Endometrial microvascular endothelial cells (primary cell): ENCODE data around the gene YLPM1. TPM values are rescaled to one million over a fixed set of nuclear protein-coding genes. Genes with fewer than 3 reads are reported as not detected.

Experiments used
- in situ Hi-C: cut with HindIII; loops from 2 replicates; pipeline ENCODE4 v1.10.0; 2017; ENCODE audit warnings: low sequenced_read_pairs, low pct_unique_long_range_greater_than_20kb; ENCODE audit errors: inconsistent ontology term
- total RNA-seq: library from RNA; depleted of rRNA; stranded (reverse); fragments of >200 nt; gene quantifications from one replicate; pipeline ENCODE4 v1.2.3, GENCODE V29; 2015; ENCODE audit errors: inconsistent ontology term

Gene YLPM1
- total RNA-seq, 1 donor from 2014 or later: 24.3 TPM

DNA sequence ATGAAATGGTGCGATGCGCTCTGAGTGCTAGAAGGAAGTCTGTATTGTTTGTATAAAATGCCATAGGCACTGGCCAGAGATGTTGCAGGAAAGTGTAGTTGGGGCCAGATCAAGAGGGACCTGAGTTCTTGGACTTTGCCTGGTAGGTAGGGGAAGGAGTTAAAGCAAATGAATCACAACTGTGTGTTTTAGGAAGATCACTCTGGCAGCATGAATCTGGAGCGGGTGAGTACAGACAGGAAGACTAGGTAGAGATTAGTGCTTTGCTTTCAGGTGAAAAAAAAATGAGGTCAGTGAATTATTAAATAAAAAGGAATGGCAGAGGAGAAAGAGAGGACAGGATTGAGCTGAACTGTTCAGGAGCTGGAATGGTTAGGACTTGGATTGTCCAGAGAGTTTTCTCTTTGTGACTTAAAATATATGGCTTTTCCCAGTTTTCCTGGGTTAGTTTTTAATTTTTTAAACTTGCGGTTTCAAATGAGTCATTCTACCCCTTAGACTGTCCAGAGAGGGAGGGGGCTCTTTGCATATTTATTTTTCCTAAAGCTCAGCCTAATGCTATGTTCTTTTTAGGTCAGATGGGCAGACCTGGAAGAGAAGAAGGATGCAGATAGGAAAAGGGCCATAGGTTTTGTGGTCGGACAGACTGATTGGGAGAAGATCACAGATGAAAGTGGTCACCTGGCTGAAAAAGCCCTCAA, 71.7 kb downstream of the YLPM1 start:
- in situ Hi-C loops: no loop called here

- in situ Hi-C loops: no loop called here
Observed at GRCh38 chr14:74835645-74836250, 72.6 kb downstream of the YLPM1 start.

DNA sequence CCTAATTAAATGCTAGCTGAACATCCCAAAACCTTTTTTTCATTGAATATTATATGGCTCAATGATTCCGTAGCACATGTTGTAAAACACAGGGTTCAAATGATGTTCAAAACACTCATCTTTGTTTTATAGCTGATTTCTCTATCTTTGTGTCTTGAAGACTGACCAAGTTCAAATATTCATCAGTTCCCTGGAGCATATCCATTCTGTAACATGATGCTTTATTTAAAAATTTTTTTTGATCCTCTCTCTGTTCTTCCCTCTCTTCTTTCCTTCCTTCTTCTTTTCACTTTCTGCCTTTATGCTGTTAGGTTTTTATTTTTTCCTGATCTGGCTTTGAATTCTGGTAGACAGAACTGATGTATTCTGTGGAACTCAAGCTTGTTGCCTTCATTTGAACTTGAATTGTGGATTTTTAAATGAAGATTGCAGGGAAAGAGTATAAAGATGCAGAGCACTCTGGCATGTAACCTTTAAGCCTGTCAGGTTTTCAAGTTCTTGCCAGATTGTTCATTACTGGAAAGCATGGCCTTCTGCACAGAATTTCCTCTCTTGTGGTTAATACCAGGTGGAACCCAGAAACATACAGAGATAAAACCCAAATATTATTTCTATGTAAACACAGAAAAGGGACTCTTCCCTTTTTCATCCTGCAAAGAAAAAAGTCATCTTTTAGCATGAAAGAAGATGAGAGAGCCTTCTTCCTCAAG, 73.3 kb downstream of the YLPM1 start:
- in situ Hi-C loops: no loop called here

DNA sequence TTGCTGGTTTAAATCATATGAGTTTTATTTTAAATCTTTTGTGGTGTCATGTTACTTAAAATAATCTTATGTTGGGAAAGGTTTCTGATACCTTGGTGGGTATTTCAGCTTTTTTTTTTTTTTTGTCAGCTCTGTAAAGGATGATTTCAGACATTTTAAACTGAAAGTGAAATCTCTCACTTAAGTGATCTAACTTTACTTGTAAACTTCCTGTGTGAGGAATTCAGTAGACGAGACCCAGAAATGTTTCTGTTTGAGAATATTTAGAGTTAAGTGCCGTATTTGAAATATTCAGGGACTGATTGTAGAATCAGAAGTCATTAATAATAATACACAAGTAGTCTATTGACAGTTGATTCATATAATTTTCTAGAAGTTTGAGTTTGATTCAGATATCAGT, 75.0 kb downstream of the YLPM1 start:
- in situ Hi-C loops: no loop called here

DNA sequence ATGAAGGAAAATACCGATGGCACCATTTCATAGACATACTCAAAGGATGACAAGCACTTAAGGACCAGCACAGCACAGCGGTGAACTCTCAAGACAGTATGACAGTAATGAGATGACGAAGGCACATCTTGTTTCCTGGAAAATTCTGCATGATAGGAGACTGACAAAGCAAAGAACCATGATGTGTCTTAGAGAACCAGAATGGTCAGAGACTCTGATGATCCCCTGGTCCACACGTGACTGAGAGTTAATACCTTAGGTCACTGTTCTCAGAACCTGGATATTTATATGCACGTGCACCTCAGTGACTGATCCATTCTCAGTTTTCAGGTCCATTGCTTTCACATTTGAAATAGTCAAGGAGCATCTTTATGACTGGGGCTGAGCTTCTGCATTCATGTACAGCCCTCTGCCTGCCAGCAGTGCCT, 77.5 kb downstream of the YLPM1 start:
- in situ Hi-C loops: no loop called here

- in situ Hi-C loops: no loop called here
Observed at GRCh38 chr14:74841230-74842207, 78.4 kb downstream of the YLPM1 start.

GRCh38 chr14:74843653-74844052, 80.5 kb downstream of the YLPM1 start:
- in situ Hi-C loops: no loop called here

- in situ Hi-C loops: no loop called here
Observed at GRCh38 chr14:74846168-74846567, 83.1 kb downstream of the YLPM1 start.

- in situ Hi-C loops: no loop called here
Observed at GRCh38 chr14:74846968-74847665, 84.0 kb downstream of the YLPM1 start.

DNA sequence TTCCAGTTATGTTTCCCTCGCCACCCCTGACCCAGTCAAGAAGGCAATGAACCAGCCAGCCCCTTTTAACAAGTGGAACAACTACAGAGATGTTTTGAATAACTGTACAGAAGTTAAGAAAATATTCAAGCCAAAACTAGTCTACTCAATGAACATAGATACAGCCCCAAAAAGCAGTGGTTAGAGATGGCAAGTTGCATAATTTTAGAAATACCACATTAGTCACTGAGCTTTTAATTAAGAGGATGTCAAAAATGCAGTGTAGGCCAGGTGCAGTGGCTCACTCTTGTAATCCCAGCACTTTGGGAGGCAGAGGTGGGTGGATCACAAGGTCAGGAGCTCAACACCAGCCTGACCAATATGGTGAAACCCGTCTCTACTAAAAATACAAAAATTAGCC, 85.7 kb downstream of the YLPM1 start:
- in situ Hi-C loops: no loop called here

DNA sequence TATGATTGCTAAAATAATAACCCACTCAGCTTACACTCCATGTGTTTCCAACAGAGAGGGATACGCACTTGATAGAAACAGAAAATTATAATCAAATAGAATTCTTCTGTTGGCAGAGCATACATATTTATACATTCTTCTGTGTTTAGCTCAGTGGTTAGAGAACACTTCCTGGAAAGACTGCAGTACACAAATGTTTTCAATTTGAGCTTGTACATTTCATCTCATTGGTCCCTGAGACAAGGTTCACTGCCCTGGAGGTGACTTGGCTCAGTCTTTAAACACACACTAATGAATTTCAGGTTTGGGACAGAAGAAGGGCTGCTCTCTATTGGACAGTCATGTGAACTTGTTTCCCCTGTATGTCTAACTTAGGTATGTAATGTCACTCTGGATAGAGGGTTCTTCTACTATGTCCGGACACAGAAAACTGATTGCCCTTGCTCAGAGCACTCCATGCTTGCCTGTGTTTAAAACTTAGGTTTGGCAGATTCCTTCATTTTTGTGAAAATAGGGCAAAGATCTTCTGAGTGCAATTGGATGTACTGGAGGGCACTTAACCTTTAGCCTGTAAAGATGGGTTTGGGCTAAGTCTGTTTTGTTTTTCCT, 89.9 kb downstream of the YLPM1 start:
- in situ Hi-C loops: loop anchor here (25.0 kb wide), 1 partner anchor 191 kb away; no protein-coding TSS in a partner anchor

GRCh38 chr14:74853581-74853980, 90.5 kb downstream of the YLPM1 start:
- in situ Hi-C loops: loop anchor here (25.0 kb wide), 1 partner anchor 191 kb away; no protein-coding TSS in a partner anchor

GRCh38 chr14:74855021-74855420, 91.9 kb downstream of the YLPM1 start:
- in situ Hi-C loops: loop anchor here (25.0 kb wide), 1 partner anchor 193 kb away; no protein-coding TSS in a partner anchor

- in situ Hi-C loops: loop anchor here (25.0 kb wide), 1 partner anchor 194 kb away; no protein-coding TSS in a partner anchor
Observed at GRCh38 chr14:74855945-74856344, 92.8 kb downstream of the YLPM1 start.

- in situ Hi-C loops: loop anchor here (25.0 kb wide), 1 partner anchor 194 kb away; no protein-coding TSS in a partner anchor
Observed at GRCh38 chr14:74856366-74856765, 93.2 kb downstream of the YLPM1 start.

- in situ Hi-C loops: loop anchor here (25.0 kb wide), 1 partner anchor 196 kb away; no protein-coding TSS in a partner anchor
Observed at GRCh38 chr14:74858022-74858421, 94.9 kb downstream of the YLPM1 start.

GRCh38 chr14:74859757-74860552, 96.8 kb downstream of the YLPM1 start:
- in situ Hi-C loops: loop anchor here (25.0 kb wide), 1 partner anchor 198 kb away; no protein-coding TSS in a partner anchor
